GM19023 (cell line): Measurements from ENCODE around the gene AMIGO1.

Experiments used
- ATAC-seq: cut with Tn5 transposase; IDR thresholded peaks from one replicate; pipeline ENCODE4 v1.9.1; 2021; ENCODE audit warnings: mild to moderate bottlenecking, moderate library complexity; ENCODE audit not compliant: unreplicated experiment

AMIGO1 gene

GRCh38 chr1:109503935-109504334, 5.6 kb downstream of the AMIGO1 start:
- no peak for ATAC-seq

- no peak for ATAC-seq
Measured at GRCh38 chr1:109502364-109502851, 7.1 kb downstream of the AMIGO1 start.

- no peak for ATAC-seq
Measured at GRCh38 chr1:109501644-109502363, 7.7 kb downstream of the AMIGO1 start.

GRCh38 chr1:109500941-109501381, 8.6 kb downstream of the AMIGO1 start:
- no peak for ATAC-seq

GRCh38 chr1:109499661-109500536, 9.6 kb downstream of the AMIGO1 start:
- ATAC-seq: no peak

GRCh38 chr1:109499081-109499480, 10.4 kb downstream of the AMIGO1 start:
- ATAC-seq: no peak

- ATAC-seq: no peak
Measured at GRCh38 chr1:109498161-109498801, 11.2 kb downstream of the AMIGO1 start.

GRCh38 chr1:109497449-109498160, 11.9 kb downstream of the AMIGO1 start:
- no peak for ATAC-seq

- ATAC-seq: no peak
Measured at GRCh38 chr1:109495738-109496137, 13.8 kb downstream of the AMIGO1 start.

- peak; percentile 89 for ATAC-seq
Measured at GRCh38 chr1:109493805-109494539, 15.6 kb downstream of the AMIGO1 start, which contains the start of gene CYB561D1. Gene CYB561D1, plus strand, starts transcription at chr1:109494094. Its CDS starts 46 bp downstream, at chr1:109494140.

GRCh38 chr1:109493227-109493626, 16.3 kb downstream of the AMIGO1 start:
- ATAC-seq: no peak

- ATAC-seq: no peak
Measured at GRCh38 chr1:109492779-109493178, 16.7 kb downstream of the AMIGO1 start.

GRCh38 chr1:109491372-109491771, 18.2 kb downstream of the AMIGO1 start:
- no peak for ATAC-seq

GRCh38 chr1:109490934-109491302, 18.6 kb downstream of the AMIGO1 start:
- no peak for ATAC-seq

- ATAC-seq: no peak
Measured at GRCh38 chr1:109490029-109490933, 19.2 kb downstream of the AMIGO1 start.

- no peak for ATAC-seq
Measured at GRCh38 chr1:109488696-109489095, 20.8 kb downstream of the AMIGO1 start.

- no peak for ATAC-seq
Measured at GRCh38 chr1:109488201-109488600, 21.3 kb downstream of the AMIGO1 start.

- ATAC-seq: no peak
Measured at GRCh38 chr1:109487261-109487660, 22.3 kb downstream of the AMIGO1 start.

- ATAC-seq: no peak
Measured at GRCh38 chr1:109485001-109485400, 24.5 kb downstream of the AMIGO1 start.
